Adrenal gland (tissue), 5 donors: Measurements from ENCODE around the gene KLK8.

Source experiments
- CTCF ChIP-seq, 6 experiments: fragments of 450-650 bp in 4 of 6; fragments of 200-600 bp in 2 of 6; sonication (generic) in 1 of 6; IDR thresholded peaks; 1 replicate in 5 of 6; 2 replicates in 1 of 6; pipeline versions ENCODE4 v1.5.1 to v1.8.0; 2016 to 2021; ENCODE audit warnings: antibody characterized with exemption in 6 of 6, mild to moderate bottlenecking in 2 of 6, moderate library complexity in 1 of 6
- POLR2A ChIP-seq, 2 donors: fragments of 450-650 bp; IDR thresholded peaks; one replicate each; pipeline ENCODE4 v1.6.1; 2017; ENCODE audit warnings: antibody characterized with exemption in 2 of 2, mild to moderate bottlenecking in 2 of 2, moderate library complexity in 1 of 2
- donor health status: DM: no; HTN: no; CAD: no.

DNA sequence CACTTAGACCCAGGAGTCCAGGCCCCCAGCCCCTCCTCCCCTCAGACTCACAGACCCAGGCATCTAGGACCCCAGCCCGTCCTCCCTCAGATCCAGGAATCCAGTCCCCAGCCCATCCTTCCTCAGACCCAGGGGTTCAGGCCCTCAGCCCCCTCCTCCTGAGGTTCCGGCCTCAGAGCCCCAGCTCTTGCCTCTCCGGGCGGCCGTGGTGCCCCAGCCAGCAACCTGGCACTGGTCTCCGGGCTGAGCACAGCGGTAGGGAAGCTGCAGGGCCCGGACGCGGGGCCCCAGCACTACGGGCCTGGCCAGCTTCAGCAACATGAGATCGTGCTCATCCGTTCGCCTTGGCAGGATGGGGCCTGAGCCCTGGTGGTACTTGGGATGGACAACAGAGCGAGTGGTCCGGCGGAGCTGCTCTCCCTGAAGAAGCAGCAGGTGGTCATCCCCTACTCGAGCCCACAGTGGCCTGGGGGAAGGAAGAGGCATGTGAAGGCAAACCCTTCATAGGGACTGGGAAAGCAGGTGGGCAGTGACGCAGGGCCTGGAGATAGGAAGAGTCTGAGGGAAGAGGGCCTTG, 14.4 kb upstream of the KLK8 start:
- no peak for TF ChIP-seq CTCF (IDR thresholded peaks at IDR 0.05)
- no peak for TF ChIP-seq POLR2A (IDR thresholded peaks at IDR 0.05)
